Medulla oblongata (tissue), 1 donor: ENCODE measurements around the gene PEX11A.

Experiments
- DNase-seq: peaks from one replicate; pipeline ENCODE4 v3.0.0-alpha.2; 2015; ENCODE audit errors: extremely low spot score

Gene PEX11A

GRCh38 chr15:89654847-89655805 lies 35.4 kb downstream of the PEX11A start, which contains the start of gene KIF7:
Gene KIF7 (minus strand): TSS chr15:89655467. CDS start chr15:89652930, 2,537 bp downstream.
- no peak for DNase-seq

- DNase-seq: no peak
These were observed 36.2 kb downstream of the PEX11A start for GRCh38 chr15:89654301-89654761.

- no peak for DNase-seq
These were observed 37.0 kb downstream of the PEX11A start for GRCh38 chr15:89653578-89653977.

GRCh38 chr15:89652666-89653065 lies 37.9 kb downstream of the PEX11A start:
- no peak for DNase-seq

- no peak for DNase-seq
These were observed 38.4 kb downstream of the PEX11A start for GRCh38 chr15:89652131-89652530.

GRCh38 chr15:89649716-89650115 lies 40.8 kb downstream of the PEX11A start:
- DNase-seq: no peak

- no peak for DNase-seq
These were observed 41.4 kb downstream of the PEX11A start for GRCh38 chr15:89649013-89649625.

GRCh38 chr15:89648106-89649012 lies 42.2 kb downstream of the PEX11A start:
- DNase-seq: no peak

GRCh38 chr15:89647191-89647851 lies 43.2 kb downstream of the PEX11A start:
- peak; percentile 36 for DNase-seq

- no peak for DNase-seq
These were observed 44.0 kb downstream of the PEX11A start for GRCh38 chr15:89646416-89647141.

- DNase-seq: no peak
These were observed 44.9 kb downstream of the PEX11A start for GRCh38 chr15:89645680-89646079.

- no peak for DNase-seq
These were observed 48.4 kb downstream of the PEX11A start for GRCh38 chr15:89642106-89642505.

- DNase-seq: no peak
These were observed 49.5 kb downstream of the PEX11A start for GRCh38 chr15:89641053-89641452.

GRCh38 chr15:89640245-89640644 lies 50.3 kb downstream of the PEX11A start:
- DNase-seq: no peak

GRCh38 chr15:89633585-89633984 lies 57.0 kb downstream of the PEX11A start:
- no peak for DNase-seq

GRCh38 chr15:89632563-89633430 lies 57.8 kb downstream of the PEX11A start:
- no peak for DNase-seq

GRCh38 chr15:89631902-89632264 lies 58.7 kb downstream of the PEX11A start:
- no peak for DNase-seq
